Measurements from ENCODE around the gene ATP6V1A.

The ATP6V1A gene

GRCh38 chr3:113730550-113730949 lies 16.3 kb upstream of the ATP6V1A start:
- no peak for DNase-seq
- Histone ChIP-seq H3K27ac (ENCODE audit: low read length) (no peak overlapping the region), H3K9ac (ENCODE audit: low read depth, low read length) (no peak overlapping the region), H4K20me1 (ENCODE audit: insufficient read depth, low read length) (peaks cover 57% of the 10 kb centered on the region), H3K36me3 (ENCODE audit: insufficient read depth, low read length) (peaks cover 18% of the 10 kb centered on the region; the same call in 1 of the 2 replicates), H3K9me3 (ENCODE audit: insufficient read depth, low read length, severe bottlenecking) (no peaks in the 10 kb centered on the region), H3K4me2 (ENCODE audit: insufficient read depth, low read length) (no peak overlapping the region), H3K4me1 (ENCODE audit: insufficient read depth, low read length) (no peaks in the 10 kb centered on the region), H3K79me2 (ENCODE audit: insufficient read depth, low read length) (peaks cover 100% of the 10 kb centered on the region), H2AFZ (ENCODE audit: low read depth, low read length) (no peak overlapping the region), H3K4me3 (ENCODE audit: low read depth in 1 of 2, low read length in 2 of 2) (no peak overlapping the region), H3K27me3 (ENCODE audit: insufficient read depth, low read length, poor library complexity) (no peaks in the 10 kb centered on the region)
- ATAC-seq (ENCODE audit: insufficient read depth, low read depth): no peak
- TF ChIP-seq CTCF (IDR thresholded peaks at IDR 0.05; ENCODE audit: borderline replicate concordance, extremely low read depth, low read length, poor library complexity, severe bottlenecking) (no peak), EZH2 (IDR thresholded peaks at IDR 0.05; ENCODE audit: borderline replicate concordance, low read depth, low read length, severe bottlenecking) (no peak)

GRCh38 chr3:113731694-113732093 lies 15.1 kb upstream of the ATP6V1A start:
- no peaks in the 10 kb centered on the region for H3K9me3 ChIP-seq (ENCODE audit: insufficient read depth, low read length, severe bottlenecking)
- TF ChIP-seq EZH2 (IDR thresholded peaks at IDR 0.05; ENCODE audit: borderline replicate concordance, low read depth, low read length, severe bottlenecking) (no peak), CTCF (IDR thresholded peaks at IDR 0.05; ENCODE audit: borderline replicate concordance, extremely low read depth, low read length, poor library complexity, severe bottlenecking) (no peak)

DNA sequence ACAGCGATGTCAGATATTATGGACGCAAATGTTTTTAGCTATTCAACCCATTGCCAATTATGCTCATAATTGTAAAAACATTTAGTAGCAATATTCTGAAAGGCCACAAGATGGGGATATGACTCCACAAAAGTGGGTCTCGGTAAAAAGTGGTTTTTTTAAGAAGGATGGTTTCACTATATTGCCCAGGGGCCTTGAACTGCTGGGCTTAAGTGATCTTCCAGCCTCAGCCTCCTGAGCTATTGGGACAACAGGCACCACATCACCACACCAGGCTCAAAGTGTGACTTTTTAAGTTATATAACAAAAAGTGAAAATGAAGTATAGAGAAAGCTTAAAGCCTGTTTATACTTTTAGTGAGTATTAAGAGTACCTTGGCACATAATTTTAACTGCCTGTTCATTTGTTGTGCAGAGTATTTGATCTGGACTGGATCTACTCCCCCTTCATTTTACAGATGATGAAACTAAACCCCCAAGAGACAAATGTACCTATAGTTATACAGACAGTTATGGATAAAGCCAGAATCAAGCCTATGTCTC lies 10.2 kb upstream of the ATP6V1A start:
- H3K4me2 ChIP-seq (ENCODE audit: insufficient read depth, low read length): 0 out of 2 replicates have a peak overlapping the region, but pooled peaks have one; percentile 12
- peaks cover 79% of the 10 kb centered on the region for H4K20me1 ChIP-seq (ENCODE audit: insufficient read depth, low read length)
- H2AFZ ChIP-seq (ENCODE audit: low read depth, low read length): no peak overlapping the region
- peaks cover 100% of the 10 kb centered on the region for H3K79me2 ChIP-seq (ENCODE audit: insufficient read depth, low read length)
- peaks cover 17% of the 10 kb centered on the region; the same call in 1 of the 2 replicates for H3K36me3 ChIP-seq (ENCODE audit: insufficient read depth, low read length)
- peak overlapping the region; percentile 12; the same call in 1 of the 2 replicates for H3K9ac ChIP-seq (ENCODE audit: low read depth, low read length)
- DNase-seq (peak; percentile 22), ATAC-seq (ENCODE audit: insufficient read depth, low read depth) (peak; percentile 86)
- peak overlapping the region; percentile 6; the same call in 1 of the 2 replicates for H3K27ac ChIP-seq (ENCODE audit: low read length)
- H3K4me1 ChIP-seq (ENCODE audit: insufficient read depth, low read length): peaks cover 10% of the 10 kb centered on the region; the same call in 1 of the 2 replicates
- no peaks in the 10 kb centered on the region for H3K9me3 ChIP-seq (ENCODE audit: insufficient read depth, low read length, severe bottlenecking)
- no peaks in the 10 kb centered on the region for H3K27me3 ChIP-seq (ENCODE audit: insufficient read depth, low read length, poor library complexity)
- TF ChIP-seq EZH2 (IDR thresholded peaks at IDR 0.05; ENCODE audit: borderline replicate concordance, low read depth, low read length, severe bottlenecking) (no peak), CTCF (IDR thresholded peaks at IDR 0.05; ENCODE audit: borderline replicate concordance, extremely low read depth, low read length, poor library complexity, severe bottlenecking) (peak; percentile 79)
- no peak overlapping the region for H3K4me3 ChIP-seq (ENCODE audit: low read depth in 1 of 2, low read length in 2 of 2)

More at GRCh38 chr3:113731694-113732093, 15.1 kb upstream of the ATP6V1A start:
- H3K27me3 ChIP-seq (ENCODE audit: insufficient read depth, low read length, poor library complexity): no peaks in the 10 kb centered on the region
- H3K4me2 ChIP-seq (ENCODE audit: insufficient read depth, low read length): no peak overlapping the region
- H3K27ac ChIP-seq (ENCODE audit: low read length): no peak overlapping the region
- peaks cover 68% of the 10 kb centered on the region for H4K20me1 ChIP-seq (ENCODE audit: insufficient read depth, low read length)
- peaks cover 2% of the 10 kb centered on the region; the same call in 1 of the 2 replicates for H3K4me1 ChIP-seq (ENCODE audit: insufficient read depth, low read length)
- no peak overlapping the region for H3K9ac ChIP-seq (ENCODE audit: low read depth, low read length)
- H3K4me3 ChIP-seq (ENCODE audit: low read depth in 1 of 2, low read length in 2 of 2): no peak overlapping the region
- H3K79me2 ChIP-seq (ENCODE audit: insufficient read depth, low read length): peaks cover 100% of the 10 kb centered on the region
- DNase-seq (no peak), ATAC-seq (ENCODE audit: insufficient read depth, low read depth) (no peak)
- peaks cover 18% of the 10 kb centered on the region; the same call in 1 of the 2 replicates for H3K36me3 ChIP-seq (ENCODE audit: insufficient read depth, low read length)
- no peak overlapping the region for H2AFZ ChIP-seq (ENCODE audit: low read depth, low read length)

Measured in DND-41 (cell line).